WI38 (cell line): ENCODE results near the gene PRLR.
"Not testable (repeated sequence)": the region's sequence is repeated elsewhere in the genome, so short reads cannot be mapped to it uniquely, and the experiment has no call there.

Source experiments
- H3K4me3 ChIP-seq: 2 replicates; pipeline ENCODE4 v1.5.1; 2011; ENCODE audit warnings: low read depth, mild to moderate bottlenecking, control low read depth, low read length
- CTCF ChIP-seq: IDR thresholded peaks from 2 replicates; pipeline ENCODE4 v1.5.1; 2012; ENCODE audit warnings: low read depth, mild to moderate bottlenecking, control low read depth, low read length

Gene PRLR

DNA sequence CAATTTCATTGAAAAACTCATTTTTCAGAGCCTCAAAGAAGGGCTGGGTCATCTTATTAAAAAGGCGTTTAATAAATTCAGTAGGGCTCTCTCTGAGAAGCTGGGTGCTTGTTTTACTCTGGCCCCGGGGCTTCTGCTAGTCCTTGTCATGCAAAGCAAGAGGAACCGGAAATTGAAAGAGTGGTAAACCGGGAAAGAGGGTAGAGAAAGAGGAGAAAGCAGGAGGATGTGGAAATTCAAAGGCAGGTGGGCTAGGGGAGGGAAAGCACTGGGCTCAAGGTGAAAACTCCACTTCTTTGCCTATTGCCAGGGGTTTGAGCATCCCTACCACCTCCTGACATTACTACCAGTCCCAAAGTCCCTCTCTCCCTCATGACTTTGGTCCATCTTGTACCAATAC is 118.0 kb downstream of the PRLR start:
- H3K4me3 ChIP-seq = no peak overlapping the region
- no peak for TF ChIP-seq CTCF

DNA sequence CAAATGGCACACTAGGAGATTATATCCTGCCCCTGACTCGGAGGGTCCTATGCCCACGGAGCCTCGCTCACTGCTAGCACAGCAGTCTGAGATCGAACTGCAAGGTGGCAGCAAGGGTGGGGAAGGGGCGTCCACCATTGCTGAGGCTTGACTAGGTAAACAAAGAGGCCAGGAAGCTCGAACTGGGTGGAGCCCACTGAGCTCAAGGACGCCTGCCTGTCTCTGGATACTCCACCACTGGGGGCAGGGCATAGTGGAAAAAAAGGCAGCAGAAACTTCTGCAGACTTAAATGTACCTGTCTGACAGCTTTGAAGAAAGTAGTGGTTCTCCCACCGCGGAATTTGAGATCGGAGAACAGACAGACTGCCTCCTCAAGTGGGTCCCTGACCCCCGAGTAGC is 125.7 kb downstream of the PRLR start:
- H3K4me3 ChIP-seq = not testable (repeated sequence)

GRCh38 chr5:35103637-35104299 is 126.5 kb downstream of the PRLR start:
- no peak for TF ChIP-seq CTCF
- no peak overlapping the region for H3K4me3 ChIP-seq

DNA sequence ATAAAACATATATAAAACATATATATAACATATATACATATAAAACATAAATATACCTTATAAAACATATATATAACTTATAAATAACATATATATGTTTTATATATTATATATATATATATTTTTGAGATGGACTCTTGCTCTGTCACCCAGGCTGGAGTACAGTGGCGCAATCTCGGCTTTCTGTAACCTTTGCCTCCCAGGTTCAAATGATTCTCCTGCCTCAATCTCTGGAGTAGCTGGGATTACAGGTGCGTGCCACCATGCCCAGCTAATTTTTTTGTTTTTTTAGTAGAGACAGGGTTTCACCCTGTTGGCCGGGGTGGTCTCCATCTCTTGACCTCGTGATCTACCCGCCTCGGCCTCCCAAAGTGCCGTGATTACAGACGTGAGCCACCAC is 128.6 kb downstream of the PRLR start:
- not testable (repeated sequence) for H3K4me3 ChIP-seq

DNA sequence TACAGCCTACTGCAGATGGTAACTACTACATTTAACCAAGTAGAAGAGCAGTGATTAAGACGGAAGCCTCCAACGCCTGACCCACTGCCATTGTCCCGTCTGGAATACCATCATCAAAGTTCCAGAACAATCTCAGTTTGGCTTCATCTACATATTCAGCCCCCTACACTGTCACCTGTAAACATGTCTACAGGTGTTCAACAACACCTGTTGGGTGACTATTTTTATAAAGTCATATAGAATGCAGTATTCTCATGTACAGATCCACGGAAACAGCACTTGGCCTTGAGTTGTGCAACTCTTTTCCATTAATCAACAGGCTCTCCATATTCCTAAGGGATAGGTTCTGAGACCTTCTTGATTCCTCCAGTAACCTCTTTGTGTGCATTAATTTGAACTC is 129.3 kb downstream of the PRLR start:
- H3K4me3 ChIP-seq = no peak overlapping the region
- no peak for TF ChIP-seq CTCF

GRCh38 chr5:35098214-35098613 is 132.1 kb downstream of the PRLR start:
- no peak for TF ChIP-seq CTCF
- no peak overlapping the region for H3K4me3 ChIP-seq

DNA sequence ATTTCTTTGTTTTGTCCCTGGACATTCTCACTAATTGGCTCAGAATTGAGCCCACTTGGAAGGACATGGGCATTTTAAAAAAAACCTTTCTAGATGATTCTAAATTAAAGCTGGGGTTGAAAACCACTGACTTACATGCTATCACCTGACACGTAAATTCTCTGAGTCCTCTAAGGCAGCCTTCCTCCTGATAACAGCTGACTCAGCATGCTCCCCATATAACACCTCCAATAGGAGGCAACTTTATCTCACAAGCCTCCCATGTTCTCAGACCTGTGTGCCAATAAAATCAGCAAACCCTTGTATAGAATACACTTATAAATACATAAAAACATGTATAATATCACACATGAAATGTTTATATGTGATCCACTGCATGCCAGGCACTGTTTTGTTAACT is 133.4 kb downstream of the PRLR start:
- TF ChIP-seq CTCF = no peak
- H3K4me3 ChIP-seq = no peak overlapping the region

DNA sequence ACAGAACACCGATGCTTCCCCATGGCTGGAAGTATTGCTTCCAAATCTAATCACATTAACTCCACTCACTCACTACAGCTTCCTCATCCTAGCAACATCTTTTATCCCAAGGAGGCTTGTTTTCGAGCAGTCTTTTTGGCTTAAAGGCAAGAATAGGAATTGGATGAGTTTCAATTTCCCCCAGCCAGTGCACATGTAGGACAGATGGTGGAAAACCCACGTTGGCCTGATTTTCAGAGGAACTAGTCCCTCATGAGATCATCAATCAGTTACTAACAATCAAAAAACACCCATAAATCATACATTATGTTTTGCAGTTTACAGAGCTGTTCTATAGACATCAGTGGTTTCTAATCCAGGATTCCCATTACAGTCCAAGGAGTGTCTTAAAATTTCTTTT is 134.1 kb downstream of the PRLR start:
- no peak for TF ChIP-seq CTCF
- H3K4me3 ChIP-seq = no peak overlapping the region
